COLO829 (cell line): ENCODE measurements around the gene RSAD2.

Source experiments
- DNase-seq: peaks from one replicate; pipeline ENCODE4 v3.0.0; 2012; ENCODE audit warnings: low spot score

RSAD2 gene

DNA sequence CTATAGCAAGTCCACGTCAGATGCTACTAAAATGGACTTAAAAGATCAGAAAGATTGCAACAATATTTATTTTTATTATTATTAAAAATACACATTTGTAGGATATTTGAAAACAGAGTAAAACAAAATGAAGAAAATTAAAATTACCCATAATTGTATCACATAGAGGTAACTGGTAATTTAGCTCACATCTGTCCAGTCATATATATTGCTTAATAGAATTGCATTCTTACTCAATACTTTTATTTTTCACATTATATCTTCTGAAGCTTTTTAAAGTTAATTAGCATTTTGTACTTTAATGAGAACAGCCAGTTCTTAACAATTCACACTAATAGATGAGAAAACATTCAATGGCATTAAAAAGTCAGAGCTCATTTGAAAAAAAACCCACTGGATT lies 28.1 kb downstream of the RSAD2 start:
- no peak for DNase-seq

DNA sequence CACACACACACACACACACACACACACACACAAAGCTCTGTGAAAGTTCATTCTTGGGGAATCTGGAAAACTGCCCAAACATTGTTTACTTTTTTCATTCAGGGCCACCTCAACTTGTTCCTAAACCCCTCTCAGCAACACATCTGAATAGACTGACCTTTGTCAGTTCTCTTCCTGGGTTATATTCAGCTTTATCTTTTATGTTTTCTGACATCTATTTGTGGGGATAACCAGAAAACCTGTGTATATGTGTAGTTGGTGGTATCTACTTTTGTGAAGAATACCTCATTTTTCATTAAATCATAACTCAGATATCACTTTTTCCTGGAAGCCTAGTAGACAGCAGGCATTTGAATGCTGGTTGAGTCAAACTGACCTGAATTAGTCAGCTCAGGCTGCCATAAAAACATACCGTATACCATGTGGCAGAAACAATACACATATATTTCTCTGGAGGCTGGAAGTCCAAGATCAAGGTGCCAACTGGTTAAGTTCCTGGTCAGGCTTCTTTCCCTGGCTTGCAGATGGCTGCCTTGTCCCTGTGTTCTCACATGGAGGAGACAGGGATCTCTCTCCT lies 28.7 kb downstream of the RSAD2 start:
- DNase-seq = no peak

DNA sequence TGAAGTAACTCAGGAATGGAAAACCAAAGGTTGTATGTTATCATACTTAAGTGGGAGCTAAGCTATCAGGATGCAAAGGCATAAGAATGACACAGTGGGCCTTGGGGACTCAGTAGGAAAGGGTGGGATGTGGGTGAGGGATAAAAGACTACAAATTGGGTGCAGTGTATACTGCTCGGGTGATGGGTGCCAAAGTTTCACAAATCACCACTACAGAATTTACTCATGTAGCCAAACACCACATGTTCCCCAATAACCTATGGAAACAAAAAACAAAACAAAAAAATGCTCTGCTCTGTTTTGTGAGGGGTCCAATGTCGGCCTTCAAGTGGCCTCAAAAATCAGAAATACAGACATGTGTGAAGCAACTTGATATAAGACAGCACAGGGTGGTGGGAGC lies 30.7 kb downstream of the RSAD2 start:
- DNase-seq = no peak

DNA sequence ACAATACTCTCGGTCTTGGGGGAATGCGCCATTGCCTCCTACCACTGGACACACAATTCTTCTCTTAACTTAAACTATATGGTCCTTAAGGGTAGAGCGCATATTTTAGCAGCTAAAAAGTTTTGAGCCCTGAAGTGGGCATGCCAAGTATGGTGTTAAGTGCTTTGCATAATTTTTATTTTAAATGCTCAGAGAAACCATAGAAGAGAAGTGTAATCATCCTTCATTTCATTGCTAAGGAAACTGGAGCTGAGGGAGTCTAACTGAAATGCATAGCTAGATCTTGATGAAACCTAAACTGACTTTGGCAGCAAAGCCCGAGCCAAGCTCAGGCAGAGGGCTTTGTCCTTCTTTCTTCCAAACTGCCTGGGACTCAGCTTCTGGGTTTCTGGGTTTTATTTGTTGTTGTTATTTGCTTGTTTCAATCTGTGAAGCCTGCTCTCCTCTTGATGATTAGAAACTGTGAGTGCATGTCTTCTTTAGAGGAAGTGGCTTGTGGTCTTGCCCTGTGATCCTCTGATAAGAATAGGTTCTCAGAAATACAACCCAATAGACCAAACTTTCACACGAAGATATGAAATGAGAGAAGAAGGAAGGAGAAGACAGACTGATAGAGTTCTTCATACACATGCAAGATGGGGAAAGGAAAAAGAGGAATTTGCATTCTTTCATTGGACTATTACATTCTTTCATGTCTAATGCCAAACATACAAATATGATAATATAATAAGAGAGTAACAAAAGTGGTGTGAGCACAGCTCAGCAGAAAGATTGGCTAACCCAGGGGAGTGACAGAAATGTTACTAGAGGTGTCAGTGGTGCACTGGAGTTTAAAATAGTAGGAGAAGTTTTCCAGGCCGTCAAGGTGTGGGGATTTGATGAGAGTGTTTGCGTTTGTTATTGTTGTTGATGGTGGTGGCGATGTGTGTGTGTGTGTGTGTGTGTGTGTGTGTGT lies 32.1 kb downstream of the RSAD2 start:
- DNase-seq = no peak

DNA sequence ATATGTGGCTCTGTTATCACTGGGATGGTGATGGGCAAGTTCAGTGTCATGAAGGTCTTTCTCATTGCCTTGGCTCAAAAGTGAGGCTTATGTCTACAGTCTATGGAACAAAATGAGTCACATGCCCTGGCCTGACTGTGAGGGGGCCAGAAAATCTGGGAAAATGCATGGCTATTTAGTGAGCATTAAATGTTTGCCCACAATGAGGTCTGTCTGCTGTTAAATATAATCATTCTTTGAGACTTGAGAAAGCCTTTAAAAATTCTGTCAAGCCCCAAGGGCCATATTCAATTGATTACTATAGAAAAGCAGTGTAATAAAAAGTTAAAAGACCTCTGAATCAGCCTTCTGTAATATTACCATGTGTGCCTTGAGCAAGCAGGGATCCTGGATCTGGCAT lies 34.1 kb downstream of the RSAD2 start:
- DNase-seq = no peak

DNA sequence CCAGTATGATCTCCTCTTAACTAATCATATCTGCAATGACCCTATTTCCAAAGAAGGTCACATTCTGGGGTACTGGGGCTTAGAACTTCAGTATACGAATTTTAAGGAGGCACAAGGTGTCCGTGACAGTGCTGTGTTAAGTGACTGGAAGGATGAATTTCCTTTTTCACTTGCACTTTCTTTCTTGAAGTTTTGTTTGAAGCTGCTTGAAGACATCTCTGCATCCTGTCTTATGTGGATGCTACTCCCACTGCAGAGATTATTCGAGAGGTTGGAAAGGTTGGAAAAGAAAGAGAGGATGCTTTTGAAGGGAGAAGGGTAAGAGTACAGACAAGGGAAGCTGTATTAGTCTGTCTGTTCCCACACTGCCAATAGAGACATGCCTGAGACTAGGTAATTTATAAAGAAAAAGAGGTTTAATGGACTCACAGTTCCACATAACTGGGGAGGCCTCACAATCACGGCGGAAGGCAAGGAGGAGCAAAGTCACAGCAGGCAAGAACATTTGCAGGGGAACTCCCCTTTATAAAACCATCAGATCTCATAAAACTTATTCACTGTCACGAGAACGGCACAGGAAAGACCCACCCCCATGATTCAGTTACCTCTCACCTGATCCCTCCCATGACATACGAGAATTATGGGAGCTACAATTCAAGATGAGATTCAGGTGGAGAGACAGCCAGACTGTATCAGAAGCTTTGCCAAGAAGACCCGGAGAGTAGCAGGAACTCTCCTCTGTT lies 36.0 kb downstream of the RSAD2 start:
- no peak for DNase-seq

DNA sequence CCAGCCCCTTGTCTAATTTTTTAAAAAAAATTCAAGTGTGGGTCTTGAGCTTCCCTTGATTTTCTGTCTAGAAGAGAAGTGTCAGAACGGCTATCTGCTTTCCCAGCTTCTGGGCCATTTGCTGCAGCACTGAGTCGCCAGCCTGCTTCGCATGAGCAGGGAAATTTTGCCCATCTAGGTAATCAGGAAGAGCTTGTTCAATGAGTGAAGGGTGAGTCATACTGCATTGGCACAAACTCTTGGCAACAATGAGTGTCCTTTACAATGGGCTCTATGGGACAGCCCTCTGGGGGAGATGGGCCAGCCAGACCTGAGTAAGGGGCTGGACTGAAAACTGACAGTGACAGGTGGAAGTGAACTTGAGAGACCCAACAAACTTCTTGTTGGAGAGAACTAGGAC lies 37.3 kb downstream of the RSAD2 start:
- DNase-seq = peak; percentile 66

DNA sequence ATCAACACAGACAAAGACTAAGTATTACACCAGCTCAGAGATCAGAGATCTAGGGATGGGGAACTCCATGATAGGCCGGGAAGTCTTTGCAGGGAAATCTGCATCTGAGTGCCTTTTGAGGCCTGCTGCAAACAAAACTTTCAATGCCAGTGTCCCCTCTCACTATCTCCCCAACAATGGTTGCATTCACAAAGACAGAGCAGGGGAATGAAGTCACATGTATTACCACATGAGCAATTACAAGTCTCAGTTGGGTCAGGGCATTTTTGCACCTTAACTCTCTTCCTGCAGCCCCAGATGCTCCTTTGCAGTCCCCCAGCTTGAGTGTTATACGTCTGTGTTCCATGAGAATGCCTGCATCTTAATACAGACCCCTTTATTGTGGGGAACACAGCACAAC lies 37.8 kb downstream of the RSAD2 start:
- DNase-seq = peak; percentile 80

DNA sequence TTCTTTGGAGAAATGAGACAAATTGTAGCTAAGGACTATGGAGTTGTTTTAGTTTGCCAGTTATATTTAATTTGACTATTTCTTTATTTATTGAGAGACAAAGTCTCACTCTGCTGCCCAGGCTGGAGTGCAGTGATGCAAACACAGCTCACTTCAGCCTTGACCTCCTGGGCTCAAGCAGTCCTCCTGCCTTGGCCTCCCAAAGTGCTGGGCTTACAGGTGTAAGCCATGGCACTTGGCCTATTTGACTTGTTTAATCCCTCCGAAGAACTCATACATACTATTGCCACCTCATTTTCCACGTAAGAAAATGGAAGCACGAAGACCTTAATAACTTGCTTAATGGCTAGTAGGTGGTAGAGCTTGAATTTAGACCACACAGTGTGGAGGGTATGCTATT lies 38.6 kb downstream of the RSAD2 start:
- no peak for DNase-seq

DNA sequence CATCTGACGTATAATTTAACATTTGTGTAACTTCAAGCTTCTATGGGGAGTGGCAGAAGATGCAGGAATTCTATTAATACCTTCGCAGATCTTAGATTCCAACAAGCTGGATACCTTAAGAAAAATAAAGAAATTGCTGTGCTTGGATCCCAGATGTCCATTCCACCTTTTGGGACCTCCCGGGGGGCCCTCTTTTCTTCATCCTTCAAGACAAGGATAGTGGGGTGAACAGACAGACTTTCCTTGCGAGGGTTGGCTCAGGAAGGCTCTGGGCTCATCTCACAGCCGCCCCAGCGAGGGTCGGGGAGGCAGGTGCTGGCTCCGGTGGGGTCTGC lies 39.1 kb downstream of the RSAD2 start:
- no peak for DNase-seq

DNA sequence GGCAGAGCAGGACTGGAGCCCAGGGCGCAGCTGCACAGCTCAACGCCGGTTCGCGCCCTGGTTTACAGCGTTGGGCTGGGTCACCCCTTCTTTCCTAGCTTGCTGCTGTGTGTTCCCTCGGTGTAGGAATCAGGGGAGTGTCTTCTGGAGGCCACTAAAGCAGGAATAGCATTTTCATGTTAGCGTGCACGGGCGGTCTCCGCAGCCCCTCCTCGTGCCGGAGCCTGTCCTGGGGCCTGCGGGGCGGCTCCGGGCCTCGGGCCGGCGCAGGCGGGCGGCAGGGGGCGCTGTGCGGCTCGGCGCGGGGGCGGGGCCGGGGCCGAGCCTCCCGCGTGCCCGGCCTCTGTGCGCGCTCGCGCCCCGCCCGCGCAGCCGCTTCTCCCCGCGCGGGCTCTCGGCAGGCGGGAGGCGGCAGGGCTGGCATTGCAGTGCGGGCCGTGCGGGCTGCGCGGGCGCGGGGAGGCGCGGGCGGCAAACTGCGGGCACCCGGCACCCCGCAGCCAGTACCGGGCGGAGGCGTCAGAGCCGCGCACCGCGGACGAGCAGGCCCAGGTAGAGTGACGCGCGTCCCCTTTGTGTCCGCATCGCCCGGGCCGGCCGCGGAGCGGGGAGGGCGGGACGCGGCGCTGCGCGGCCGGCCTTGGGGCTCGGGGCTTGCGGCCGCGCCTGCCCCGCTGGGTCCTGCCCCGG lies 39.6 kb downstream of the RSAD2 start, which contains the start of gene RNF144A:
Gene RNF144A (plus strand): TSS at position 342 of the 690 bp plus-strand sequence. CDS start 79,515 bp downstream, outside the sequence.
- DNase-seq = peak; percentile 71

DNA sequence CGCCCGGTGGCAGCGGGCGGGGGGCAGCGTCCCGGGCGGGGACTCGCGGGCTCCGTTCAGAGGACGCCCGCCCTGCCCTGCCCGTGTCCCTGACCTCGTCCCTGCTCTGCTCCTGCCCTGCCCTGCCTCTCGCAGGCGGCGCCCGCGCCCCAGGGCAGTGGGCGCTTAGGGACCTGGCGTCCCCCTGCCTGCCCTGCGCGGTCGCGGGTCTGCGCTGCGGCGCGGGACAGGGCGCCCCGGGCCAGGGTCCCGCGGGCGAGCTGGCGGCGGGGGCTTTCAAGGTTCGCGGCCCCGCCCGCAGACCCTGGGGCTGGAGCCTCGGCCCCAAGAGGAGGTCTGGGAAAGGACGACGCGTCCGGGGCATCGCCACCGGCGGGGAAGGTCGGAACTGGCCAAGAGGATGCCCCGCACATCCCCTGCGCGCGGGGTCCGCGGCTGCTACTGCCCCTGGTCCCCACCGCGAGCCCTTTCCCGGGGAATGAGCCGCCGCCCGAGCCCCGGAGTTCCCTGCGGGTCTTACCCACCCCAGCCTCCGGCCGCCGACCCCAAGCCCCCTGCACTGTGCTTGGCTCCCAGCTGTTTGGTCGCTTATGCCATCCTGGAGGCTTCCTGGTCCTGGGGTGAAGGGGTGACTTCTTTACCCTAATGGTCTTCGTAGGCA lies 40.3 kb downstream of the RSAD2 start:
- no peak for DNase-seq

DNA sequence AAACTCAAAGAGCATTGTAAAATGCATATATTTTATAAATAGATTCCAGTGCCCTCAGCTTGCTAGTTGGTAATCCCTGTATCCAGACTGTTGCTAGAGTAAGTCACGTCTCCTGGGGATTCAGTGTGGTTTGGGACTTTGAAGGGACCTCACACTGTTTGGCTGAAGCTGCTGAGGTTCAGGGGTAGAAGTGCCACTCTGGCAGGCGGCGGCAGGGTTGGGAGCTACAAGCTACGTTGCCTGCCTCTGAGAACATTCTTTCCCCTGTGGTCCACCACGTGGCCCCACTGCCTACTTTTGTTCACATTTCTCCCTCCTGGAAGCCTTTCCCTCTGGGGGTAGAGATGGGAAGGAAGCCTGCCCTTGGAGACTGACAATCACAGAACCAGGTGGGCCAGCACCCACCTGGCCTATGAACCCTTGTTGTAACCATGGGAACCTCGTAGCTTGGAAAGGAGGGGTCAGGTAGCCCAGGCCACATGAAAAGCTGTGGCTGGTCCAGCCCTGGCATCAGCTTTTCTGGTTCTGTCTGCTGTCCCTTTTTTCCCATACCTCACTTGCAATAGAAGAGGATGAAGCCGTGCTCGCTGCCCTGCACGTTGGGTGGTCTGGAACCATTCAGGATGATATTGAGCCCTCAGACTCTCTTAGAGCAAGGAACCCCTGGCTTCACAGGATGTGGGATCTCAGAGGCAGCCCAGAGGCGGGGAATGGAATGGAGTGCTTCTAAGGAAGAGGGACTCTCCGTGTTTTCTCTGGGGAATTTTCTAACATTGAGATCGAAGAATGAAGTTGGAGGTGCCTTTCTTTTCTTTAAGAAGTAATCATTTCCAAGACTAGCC lies 42.5 kb downstream of the RSAD2 start:
- no peak for DNase-seq

DNA sequence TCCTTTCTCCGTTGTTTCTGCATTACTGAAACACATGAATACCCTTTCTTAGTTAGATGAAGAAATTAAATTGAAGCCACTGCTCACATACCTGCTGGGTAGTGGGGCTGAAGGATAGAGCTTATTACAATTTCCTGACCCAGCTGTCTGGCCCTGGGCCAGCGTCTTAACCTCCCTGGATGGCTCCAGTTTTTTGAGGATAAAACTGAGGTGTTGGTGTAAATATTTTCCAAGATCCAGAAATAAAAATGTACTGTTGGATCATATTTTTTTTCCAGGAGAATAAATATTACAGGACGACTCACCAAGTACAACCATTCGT lies 43.1 kb downstream of the RSAD2 start:
- DNase-seq = no peak

DNA sequence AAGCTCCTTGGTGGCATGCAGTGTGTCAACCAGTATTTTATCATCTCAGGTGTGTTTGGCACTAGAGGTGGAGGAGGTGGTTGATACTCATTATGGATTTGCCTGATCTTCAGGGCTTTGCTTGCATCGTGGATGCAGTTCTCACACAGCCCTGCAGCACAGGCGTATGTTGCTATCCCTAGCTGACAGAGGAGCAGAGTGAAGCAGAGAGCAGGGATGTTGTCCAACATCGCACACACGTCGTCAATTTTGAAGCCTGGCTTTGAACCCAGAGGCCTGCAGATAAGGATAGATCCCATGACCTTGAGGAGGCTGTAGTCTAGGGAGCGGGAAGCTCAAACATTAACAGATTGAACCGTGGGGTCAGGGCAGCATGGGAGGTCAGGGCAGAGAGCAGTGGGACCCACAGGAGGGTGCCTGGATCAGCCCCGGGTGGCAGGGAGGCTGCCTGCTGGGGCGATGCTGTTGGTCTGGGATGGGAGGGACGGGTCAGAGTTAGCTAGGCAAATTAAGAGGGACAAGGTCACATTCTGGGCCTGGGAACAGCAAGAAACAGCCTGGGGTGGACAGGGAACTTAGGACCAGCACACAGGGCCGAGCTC lies 43.8 kb downstream of the RSAD2 start:
- DNase-seq = no peak

DNA sequence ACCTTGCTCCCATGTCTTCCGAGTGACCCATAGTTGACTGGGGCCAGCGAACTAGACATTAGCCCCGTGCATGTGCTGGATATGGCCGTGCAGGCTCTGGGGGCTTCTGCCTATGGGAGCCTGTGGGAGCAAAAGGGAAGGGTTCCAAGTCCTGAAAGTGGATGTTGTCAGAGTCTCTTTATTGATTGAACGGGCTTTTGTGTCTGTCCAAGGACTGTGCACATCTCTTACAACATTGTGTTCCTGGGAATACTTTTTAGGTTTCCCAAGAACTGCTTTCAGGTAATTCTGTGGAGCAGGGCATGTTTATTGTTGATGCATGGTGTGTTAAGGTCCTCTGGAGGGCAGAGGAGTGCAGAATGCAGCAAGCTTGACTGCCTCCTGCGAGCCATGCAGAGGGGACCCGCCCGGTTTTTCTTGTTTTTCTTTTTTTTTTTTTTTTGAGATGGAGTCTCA lies 44.7 kb downstream of the RSAD2 start:
- no peak for DNase-seq

DNA sequence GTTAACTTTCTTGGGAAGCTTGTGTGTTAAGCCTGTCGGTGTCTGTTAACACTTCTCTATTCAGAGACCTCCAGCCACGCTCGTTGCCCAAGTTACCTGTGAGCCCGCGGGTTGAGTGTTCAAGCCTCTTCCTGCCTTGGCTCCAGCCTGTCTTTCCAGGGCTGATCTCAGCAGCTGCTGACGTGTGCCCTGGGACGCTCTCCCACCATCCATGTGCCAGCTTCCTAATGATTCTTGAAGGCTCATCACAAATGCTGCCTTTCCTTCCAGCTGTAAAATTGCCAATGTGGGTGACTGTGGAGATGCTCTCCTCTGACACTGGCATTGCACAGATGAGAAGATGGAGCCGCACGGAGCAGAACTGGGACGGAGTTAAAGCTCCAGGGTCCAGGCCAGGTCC lies 45.7 kb downstream of the RSAD2 start:
- DNase-seq = no peak

DNA sequence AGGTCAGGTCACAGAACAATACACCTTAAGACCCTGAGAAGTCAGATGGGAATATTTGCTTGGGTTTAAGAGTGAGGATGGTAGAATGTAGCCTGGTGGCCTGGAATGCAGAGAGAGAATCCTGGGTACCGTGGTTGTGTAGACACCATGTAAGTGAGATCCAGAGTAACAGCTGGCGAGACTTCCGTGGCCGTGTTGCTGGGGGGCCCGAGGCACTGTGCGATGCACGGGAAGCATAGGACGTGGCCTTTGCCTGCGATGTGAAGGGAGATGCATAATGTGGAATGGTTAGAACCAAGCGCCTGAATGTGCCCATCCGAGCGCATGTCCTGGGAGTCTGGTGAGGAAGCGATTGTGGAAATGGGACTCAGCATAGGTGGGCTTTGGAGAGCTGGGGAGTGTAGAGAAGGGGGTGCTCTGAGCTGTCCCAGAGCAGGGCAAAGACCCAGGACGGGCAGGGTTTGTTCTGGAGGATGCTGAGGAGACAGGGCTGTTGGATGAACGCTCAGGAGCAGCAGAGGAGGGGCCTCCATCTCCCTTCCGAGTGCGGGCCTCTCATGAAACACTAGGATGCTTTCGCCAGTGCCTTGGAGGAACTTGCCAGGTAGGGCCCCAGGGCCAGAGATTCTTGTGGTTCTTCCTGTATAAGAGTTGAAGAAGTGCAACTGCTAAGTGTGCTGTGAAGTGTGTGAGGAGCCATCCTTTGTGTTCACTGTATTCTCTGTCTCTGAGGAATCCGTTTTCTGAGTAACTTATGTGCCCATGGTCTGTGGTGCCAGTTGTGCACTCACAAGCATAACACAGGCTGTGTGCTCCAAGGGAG lies 46.7 kb downstream of the RSAD2 start:
- DNase-seq = no peak

DNA sequence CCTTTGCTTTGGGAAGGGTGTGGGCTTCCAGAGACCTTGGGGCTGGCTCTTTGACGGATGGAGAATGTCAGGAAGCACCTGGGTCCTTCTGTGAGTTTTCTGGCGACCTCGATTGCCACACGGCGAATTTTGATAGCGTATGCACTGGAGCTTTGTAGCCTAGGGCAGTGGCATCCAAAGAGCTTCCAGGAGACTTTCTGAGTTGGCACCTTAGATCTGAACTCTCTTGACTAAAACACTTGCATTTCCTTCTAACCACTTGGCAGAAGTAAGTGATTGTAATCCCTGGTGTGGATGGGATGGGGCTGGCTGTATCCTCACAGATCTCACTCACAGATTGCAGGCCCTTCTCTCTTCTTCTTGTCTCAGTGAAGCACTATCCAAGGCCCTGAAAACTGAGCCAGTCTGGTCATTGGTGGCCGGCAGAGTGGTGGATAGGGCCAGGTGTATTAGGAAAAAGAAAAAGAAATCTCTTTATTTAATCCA lies 47.4 kb downstream of the RSAD2 start:
- DNase-seq = no peak
